ENCODE data around the gene ANKMY1.

The ANKMY1 gene

DNA sequence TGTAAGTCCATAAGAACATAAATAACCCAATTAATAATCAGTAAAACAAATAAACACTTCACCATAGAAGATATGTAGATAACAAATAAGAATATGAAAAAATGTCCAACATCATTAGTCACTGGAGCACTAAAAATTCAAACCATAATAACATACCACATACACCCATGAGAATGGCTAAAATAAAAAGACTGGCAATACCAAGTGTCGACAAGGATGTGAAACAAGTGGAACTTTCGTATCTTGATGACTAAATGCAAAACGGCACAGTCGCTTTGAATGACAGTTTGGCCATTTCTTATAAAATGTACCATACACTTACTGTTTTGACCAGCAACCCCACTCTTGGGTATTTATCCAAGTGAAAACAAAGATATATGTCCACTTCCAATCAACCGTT, 26.8 kb downstream of the ANKMY1 start:
- TF ChIP-seq, protein P1, sequence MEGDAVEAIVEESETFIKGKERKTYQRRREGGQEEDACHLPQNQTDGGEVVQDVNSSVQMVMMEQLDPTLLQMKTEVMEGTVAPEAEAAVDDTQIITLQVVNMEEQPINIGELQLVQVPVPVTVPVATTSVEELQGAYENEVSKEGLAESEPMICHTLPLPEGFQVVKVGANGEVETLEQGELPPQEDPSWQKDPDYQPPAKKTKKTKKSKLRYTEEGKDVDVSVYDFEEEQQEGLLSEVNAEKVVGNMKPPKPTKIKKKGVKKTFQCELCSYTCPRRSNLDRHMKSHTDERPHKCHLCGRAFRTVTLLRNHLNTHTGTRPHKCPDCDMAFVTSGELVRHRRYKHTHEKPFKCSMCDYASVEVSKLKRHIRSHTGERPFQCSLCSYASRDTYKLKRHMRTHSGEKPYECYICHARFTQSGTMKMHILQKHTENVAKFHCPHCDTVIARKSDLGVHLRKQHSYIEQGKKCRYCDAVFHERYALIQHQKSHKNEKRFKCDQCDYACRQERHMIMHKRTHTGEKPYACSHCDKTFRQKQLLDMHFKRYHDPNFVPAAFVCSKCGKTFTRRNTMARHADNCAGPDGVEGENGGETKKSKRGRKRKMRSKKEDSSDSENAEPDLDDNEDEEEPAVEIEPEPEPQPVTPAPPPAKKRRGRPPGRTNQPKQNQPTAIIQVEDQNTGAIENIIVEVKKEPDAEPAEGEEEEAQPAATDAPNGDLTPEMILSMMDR (IDR thresholded peaks at IDR 0.05) = no peak

DNA sequence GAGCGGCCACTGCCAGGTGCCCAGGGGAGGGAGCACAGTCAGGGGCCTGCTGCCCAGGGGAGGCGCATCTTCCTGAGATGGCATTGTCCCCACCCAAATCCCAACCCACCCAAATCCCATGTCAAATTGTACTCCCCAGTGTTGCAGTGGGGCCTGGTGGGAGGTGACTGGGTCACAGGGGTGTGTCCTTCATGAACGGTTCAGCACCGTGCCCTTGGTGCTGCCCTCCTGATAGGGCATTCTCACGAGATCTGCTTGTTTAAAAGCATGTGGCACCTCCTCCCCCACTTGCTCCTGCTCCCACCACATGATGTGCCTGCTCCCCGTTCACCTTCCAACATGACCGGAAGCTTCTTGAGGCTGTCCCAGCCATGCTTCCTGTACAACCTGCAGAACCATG, 27.6 kb downstream of the ANKMY1 start:
- TF ChIP-seq, protein P1 (IDR thresholded peaks at IDR 0.05) = no peak

DNA sequence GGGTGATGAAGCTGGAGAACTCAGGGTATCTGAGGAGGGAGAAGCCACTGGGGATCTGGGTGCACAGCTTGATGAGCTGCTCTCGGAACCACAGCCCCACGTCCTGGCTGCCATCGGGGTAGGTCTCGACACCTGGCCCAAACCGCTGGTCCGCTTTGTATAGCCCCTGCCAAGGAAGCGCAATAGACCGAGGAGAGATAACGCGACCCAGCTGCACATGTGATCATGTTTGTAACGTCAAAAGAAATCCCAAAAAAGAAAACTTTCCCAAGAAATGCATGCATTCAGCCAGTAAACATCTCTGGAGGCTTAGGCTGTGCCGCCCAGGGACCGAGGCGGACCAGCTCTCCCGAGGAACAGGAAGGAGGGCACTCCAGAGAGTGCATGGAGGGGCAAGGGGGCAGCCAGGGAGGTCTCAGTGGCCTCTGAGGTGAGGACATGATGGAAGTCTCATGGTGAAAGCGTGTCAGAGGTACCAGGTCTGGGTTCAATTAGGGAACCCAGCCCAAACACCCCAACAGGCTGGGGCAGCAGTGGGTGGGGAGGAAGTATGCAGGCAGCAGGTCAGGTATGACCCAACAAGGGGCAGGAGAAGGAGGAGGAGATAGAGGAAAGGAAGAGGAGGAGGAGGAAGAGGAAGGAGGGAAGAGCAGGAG, 28.3 kb downstream of the ANKMY1 start:
- TF ChIP-seq, protein P1 (IDR thresholded peaks at IDR 0.05) = no peak

DNA sequence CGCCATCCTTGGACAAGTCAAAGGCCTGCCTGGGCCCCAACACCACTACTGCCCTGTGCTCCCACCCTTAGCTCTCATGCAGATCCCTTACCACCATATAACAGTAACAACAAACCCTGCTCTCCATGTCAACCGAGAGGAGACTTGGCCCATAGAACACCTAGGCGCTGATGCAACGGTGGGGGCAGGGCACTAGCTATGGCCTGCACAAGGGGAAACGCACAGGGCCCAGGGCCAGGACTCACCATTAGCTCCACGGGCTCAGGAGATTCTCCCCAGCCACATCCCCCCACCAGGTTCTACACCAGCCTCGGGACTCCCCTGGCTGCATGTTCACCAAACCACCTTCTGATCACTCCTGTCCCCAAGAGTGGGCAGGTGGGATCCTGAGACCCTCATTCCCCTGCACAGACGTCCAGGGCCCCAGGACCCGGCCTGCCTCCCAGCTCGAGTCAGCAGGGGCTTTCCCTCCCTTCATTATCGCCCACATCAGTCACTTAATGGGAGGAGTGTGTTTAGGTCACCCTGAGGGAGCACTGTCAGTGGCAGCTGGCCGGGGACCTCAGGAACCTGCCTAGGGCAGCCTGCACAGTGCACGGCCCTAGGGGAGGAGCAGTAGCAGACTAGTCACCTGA, 29.3 kb downstream of the ANKMY1 start:
- TF ChIP-seq, protein P1 (IDR thresholded peaks at IDR 0.05) = no peak

- TF ChIP-seq, protein P1 (IDR thresholded peaks at IDR 0.05) = no peak
Measured at GRCh38 chr2:240527153-240527750, 30.5 kb downstream of the ANKMY1 start.

- TF ChIP-seq, protein P1 (IDR thresholded peaks at IDR 0.05) = no peak
Measured at GRCh38 chr2:240526521-240526920, 31.3 kb downstream of the ANKMY1 start.

DNA sequence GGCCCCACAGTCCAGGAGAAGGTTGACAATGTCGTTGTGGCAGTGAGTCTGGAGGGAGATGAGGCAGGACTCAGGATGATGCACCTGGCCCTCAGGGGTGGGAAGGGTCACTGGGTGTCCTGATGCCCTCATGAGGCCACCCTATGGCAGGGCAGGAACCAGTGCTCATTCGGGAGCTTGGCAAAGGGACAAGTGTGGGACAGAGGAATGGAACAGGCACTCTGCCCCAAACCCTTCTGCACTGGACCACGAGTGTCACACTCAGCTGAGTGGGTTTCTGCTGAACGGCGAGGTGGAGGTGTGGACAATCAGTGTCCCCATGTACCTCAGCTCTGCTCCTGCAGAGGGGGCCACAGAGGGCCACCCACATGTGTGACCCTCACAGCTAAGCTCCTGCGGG, 32.0 kb downstream of the ANKMY1 start:
- TF ChIP-seq, protein P1 (IDR thresholded peaks at IDR 0.05) = no peak

All from LNCAP (cell line).